WI38 (cell line): Measurements from ENCODE around the gene STXBP3.
A peak's percentile ranks its signal among the peaks of the same experiment; 100 is the strongest.
"Not testable (repeated sequence)": the region's sequence is repeated elsewhere in the genome, so short reads cannot be mapped to it uniquely, and the experiment has no call there.

Experiments
- H3K4me3 ChIP-seq: 2 replicates; pipeline ENCODE4 v1.5.1; 2011; ENCODE audit warnings: low read depth, mild to moderate bottlenecking, control low read depth, low read length
- CTCF ChIP-seq: IDR thresholded peaks from 2 replicates; pipeline ENCODE4 v1.5.1; 2012; ENCODE audit warnings: low read depth, mild to moderate bottlenecking, control low read depth, low read length

The STXBP3 gene

GRCh38 chr1:108746382-108747170, at the start of gene STXBP3:
Gene STXBP3, plus strand, starts transcription at chr1:108746674. Its CDS starts 64 bp downstream, at chr1:108746738.
- peak within 1 kb of the TSS; percentile 91 for H3K4me3 ChIP-seq
- peak; percentile 84 for TF ChIP-seq CTCF

- no peak for TF ChIP-seq CTCF
- H3K4me3 ChIP-seq, result no peak overlapping the region
These were observed 46.8 kb upstream of the STXBP3 start for GRCh38 chr1:108699375-108700332.

- TF ChIP-seq CTCF, result no peak
- H3K4me3 ChIP-seq, result no peak overlapping the region
These were observed 45.2 kb upstream of the STXBP3 start for GRCh38 chr1:108701176-108701849.

GRCh38 chr1:108702109-108702508, 44.4 kb upstream of the STXBP3 start:
- not testable (repeated sequence) for H3K4me3 ChIP-seq

GRCh38 chr1:108703939-108704338, 42.5 kb upstream of the STXBP3 start:
- TF ChIP-seq CTCF, result no peak
- no peak overlapping the region for H3K4me3 ChIP-seq

- H3K4me3 ChIP-seq, result no peak overlapping the region
- no peak for TF ChIP-seq CTCF
These were observed 42.0 kb upstream of the STXBP3 start for GRCh38 chr1:108704496-108704895.

- no peak overlapping the region for H3K4me3 ChIP-seq
- no peak for TF ChIP-seq CTCF
These were observed 39.8 kb upstream of the STXBP3 start for GRCh38 chr1:108706643-108707042.
